GM21529 (cell line): ENCODE results near the gene MMP26.
A peak's percentile ranks its signal among the peaks of the same experiment; 100 is the strongest.

Experiments
- ATAC-seq: cut with Tn5 transposase; IDR thresholded peaks from one replicate; pipeline ENCODE4 v1.9.1; 2021; ENCODE audit not compliant: unreplicated experiment

The MMP26 gene

GRCh38 chr11:4704054-4704789 is at the start of gene MMP26:
MMP26 (plus strand) TSS chr11:4704784.
- peak; percentile 53 for ATAC-seq

- ATAC-seq: no peak
Observed at GRCh38 chr11:4658629-4659445, 45.7 kb upstream of the MMP26 start.

- no peak for ATAC-seq
Observed at GRCh38 chr11:4662876-4663275, 41.7 kb upstream of the MMP26 start.

- ATAC-seq: no peak
Observed at GRCh38 chr11:4664183-4664582, 40.4 kb upstream of the MMP26 start.

GRCh38 chr11:4664786-4665185 is 39.8 kb upstream of the MMP26 start:
- no peak for ATAC-seq

GRCh38 chr11:4665424-4665823 is 39.2 kb upstream of the MMP26 start:
- no peak for ATAC-seq

- no peak for ATAC-seq
Observed at GRCh38 chr11:4671741-4672140, 32.8 kb upstream of the MMP26 start.

- ATAC-seq: no peak
Observed at GRCh38 chr11:4672470-4672869, 32.1 kb upstream of the MMP26 start.

GRCh38 chr11:4673781-4674180 is 30.8 kb upstream of the MMP26 start:
- ATAC-seq: no peak

GRCh38 chr11:4677948-4678347 is 26.6 kb upstream of the MMP26 start:
- no peak for ATAC-seq

- no peak for ATAC-seq
Observed at GRCh38 chr11:4680341-4680740, 24.2 kb upstream of the MMP26 start.

- no peak for ATAC-seq
Observed at GRCh38 chr11:4682623-4683419, 21.8 kb upstream of the MMP26 start.

- ATAC-seq: no peak
Observed at GRCh38 chr11:4684631-4685285, 19.8 kb upstream of the MMP26 start.

GRCh38 chr11:4695442-4695841 is 9.1 kb upstream of the MMP26 start:
- no peak for ATAC-seq

GRCh38 chr11:4697585-4697984 is 7.0 kb upstream of the MMP26 start, which contains the start of gene OR51E2:
OR51E2 (minus strand) TSS chr11:4697853; CDS start chr11:4682711, 15,142 bp downstream.
- no peak for ATAC-seq

- peak; percentile 93 for ATAC-seq
Observed at GRCh38 chr11:4699697-4700435, 4.7 kb upstream of the MMP26 start.

- ATAC-seq: no peak
Observed at GRCh38 chr11:4700436-4700820, 4.2 kb upstream of the MMP26 start.

GRCh38 chr11:4704790-4705334 is 278 bp downstream of the MMP26 start:
- ATAC-seq: no peak

GRCh38 chr11:4713241-4713640 is 8.7 kb downstream of the MMP26 start:
- ATAC-seq: no peak

- ATAC-seq: no peak
Observed at GRCh38 chr11:4714300-4714699, 9.7 kb downstream of the MMP26 start.
